ENCODE results near the gene GMPR2. TPM values are rescaled to one million over a fixed set of nuclear protein-coding genes. Genes with fewer than 3 reads are reported as not detected.

Gene GMPR2
- total RNA-seq, 1 donor from 2014 or later: 98.4 TPM

GRCh38 chr14:24274101-24274543 is 41.4 kb downstream of the GMPR2 start:
- peaks cover 15% of the 10 kb centered on the region for H3K4me1 Mint-ChIP-seq
- no peak for DNase-seq (ENCODE audit: low spot score)
- peaks cover 8% of the 10 kb centered on the region for H3K79me2 ChIP-seq (ENCODE audit: low read depth)
- H4K20me1 ChIP-seq (ENCODE audit: low read depth): no peaks in the 10 kb centered on the region
- peaks cover 6% of the 10 kb centered on the region for H3K27me3 Mint-ChIP-seq (ENCODE audit: insufficient read depth, low read depth)
- H3K4me3 ChIP-seq: no peak overlapping the region
- H3K27ac ChIP-seq: no peak overlapping the region
- TF ChIP-seq, protein P1, sequence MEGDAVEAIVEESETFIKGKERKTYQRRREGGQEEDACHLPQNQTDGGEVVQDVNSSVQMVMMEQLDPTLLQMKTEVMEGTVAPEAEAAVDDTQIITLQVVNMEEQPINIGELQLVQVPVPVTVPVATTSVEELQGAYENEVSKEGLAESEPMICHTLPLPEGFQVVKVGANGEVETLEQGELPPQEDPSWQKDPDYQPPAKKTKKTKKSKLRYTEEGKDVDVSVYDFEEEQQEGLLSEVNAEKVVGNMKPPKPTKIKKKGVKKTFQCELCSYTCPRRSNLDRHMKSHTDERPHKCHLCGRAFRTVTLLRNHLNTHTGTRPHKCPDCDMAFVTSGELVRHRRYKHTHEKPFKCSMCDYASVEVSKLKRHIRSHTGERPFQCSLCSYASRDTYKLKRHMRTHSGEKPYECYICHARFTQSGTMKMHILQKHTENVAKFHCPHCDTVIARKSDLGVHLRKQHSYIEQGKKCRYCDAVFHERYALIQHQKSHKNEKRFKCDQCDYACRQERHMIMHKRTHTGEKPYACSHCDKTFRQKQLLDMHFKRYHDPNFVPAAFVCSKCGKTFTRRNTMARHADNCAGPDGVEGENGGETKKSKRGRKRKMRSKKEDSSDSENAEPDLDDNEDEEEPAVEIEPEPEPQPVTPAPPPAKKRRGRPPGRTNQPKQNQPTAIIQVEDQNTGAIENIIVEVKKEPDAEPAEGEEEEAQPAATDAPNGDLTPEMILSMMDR (IDR thresholded peaks at IDR 0.05): no peak
- TF ChIP-seq EZH2 (IDR thresholded peaks at IDR 0.05) (no peak), EZH2phosphoT487 (IDR thresholded peaks at IDR 0.05) (no peak)
- no peak overlapping the region for H3K27ac Mint-ChIP-seq
- no peak overlapping the region for H3K4me2 ChIP-seq
- no peak overlapping the region for H3K9ac ChIP-seq
- H2AFZ ChIP-seq (replicated peaks): no peak overlapping the region
- no peaks in the 10 kb centered on the region for H3K27me3 ChIP-seq
- peaks cover 2% of the 10 kb centered on the region for H3K36me3 Mint-ChIP-seq
- H3K9me3 Mint-ChIP-seq: no peaks in the 10 kb centered on the region
- no peak overlapping the region for H3K4me3 Mint-ChIP-seq
- H3K4me1 ChIP-seq: peaks cover 6% of the 10 kb centered on the region
- H3K9me3 ChIP-seq (ENCODE audit: low read depth): no peaks in the 10 kb centered on the region
- no peaks in the 10 kb centered on the region for H3K36me3 ChIP-seq
- peaks cover 10% of the 10 kb centered on the region for H3F3A ChIP-seq (ENCODE audit: low read depth)

- H3K4me3 Mint-ChIP-seq: no peak overlapping the region
- H2AFZ ChIP-seq (replicated peaks): no peak overlapping the region
- H3K4me1 Mint-ChIP-seq: peaks cover 8% of the 10 kb centered on the region
- no peaks in the 10 kb centered on the region for H3K27me3 ChIP-seq
- H3K27ac Mint-ChIP-seq: no peak overlapping the region
- peaks cover 2% of the 10 kb centered on the region for H3K4me1 ChIP-seq
- H3K9me3 Mint-ChIP-seq: no peaks in the 10 kb centered on the region
- H3K36me3 Mint-ChIP-seq: peaks cover 2% of the 10 kb centered on the region
- TF ChIP-seq EZH2phosphoT487 (IDR thresholded peaks at IDR 0.05) (no peak), EZH2 (IDR thresholded peaks at IDR 0.05) (no peak)
- TF ChIP-seq, protein P1 (IDR thresholded peaks at IDR 0.05): no peak
- H3K36me3 ChIP-seq: no peaks in the 10 kb centered on the region
- no peak overlapping the region for H3K9ac ChIP-seq
- no peak overlapping the region for H3K4me2 ChIP-seq
- DNase-seq (ENCODE audit: low spot score): no peak
- peaks cover 8% of the 10 kb centered on the region for H3K79me2 ChIP-seq (ENCODE audit: low read depth)
- no peak overlapping the region for H3K4me3 ChIP-seq
- peaks cover 2% of the 10 kb centered on the region for H3K27me3 Mint-ChIP-seq (ENCODE audit: insufficient read depth, low read depth)
- no peaks in the 10 kb centered on the region for H3K9me3 ChIP-seq (ENCODE audit: low read depth)
- H3K27ac ChIP-seq: no peak overlapping the region
- no peaks in the 10 kb centered on the region for H3F3A ChIP-seq (ENCODE audit: low read depth)
- no peaks in the 10 kb centered on the region for H4K20me1 ChIP-seq (ENCODE audit: low read depth)
Measured at GRCh38 chr14:24277071-24277470, 44.3 kb downstream of the GMPR2 start.

DNA sequence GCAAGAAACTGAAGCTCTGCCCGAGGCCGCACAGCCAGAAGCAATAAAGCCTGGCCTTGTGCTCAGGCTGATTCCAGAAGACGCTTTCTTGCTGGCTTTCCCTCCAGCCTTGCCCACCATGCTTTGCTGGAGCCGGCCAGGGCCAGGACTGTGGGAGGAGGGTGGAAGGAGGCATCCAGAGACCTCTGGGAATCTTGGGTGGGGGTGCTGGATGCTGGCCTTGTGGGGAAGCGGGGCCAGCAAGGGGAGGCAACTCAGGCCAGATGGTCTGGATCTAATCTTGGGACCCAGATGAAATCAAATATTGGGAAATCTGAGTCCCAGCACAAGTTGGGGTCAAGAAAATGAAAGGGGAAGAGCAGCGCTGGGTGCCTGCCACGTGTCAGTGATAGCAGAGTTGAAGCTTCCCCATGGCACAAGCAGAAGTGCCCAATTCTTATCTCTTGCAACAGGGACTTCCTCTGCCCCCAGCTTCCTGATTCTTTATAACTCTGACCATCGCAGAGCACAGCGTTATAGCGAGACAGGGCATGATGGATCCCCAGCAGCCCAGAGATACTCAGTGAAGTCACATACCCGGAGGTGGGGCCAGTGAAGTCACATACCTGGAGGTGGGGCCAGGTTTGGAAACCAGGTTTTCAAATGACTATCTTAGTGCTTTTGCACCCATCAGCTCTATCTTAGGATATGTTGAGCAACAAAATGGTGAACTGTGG is 45.0 kb downstream of the GMPR2 start:
- Mint-ChIP-seq H3K4me3 (no peak overlapping the region), H3K36me3 (peaks cover 2% of the 10 kb centered on the region), H3K9me3 (no peaks in the 10 kb centered on the region), H3K27ac (no peak overlapping the region), H3K27me3 (ENCODE audit: insufficient read depth, low read depth) (peaks cover 2% of the 10 kb centered on the region), H3K4me1 (peaks cover 2% of the 10 kb centered on the region)
- Histone ChIP-seq H3K36me3 (no peaks in the 10 kb centered on the region), H3K4me3 (no peak overlapping the region), H3K79me2 (ENCODE audit: low read depth) (peaks cover under 1% of the 10 kb centered on the region), H3F3A (ENCODE audit: low read depth) (no peaks in the 10 kb centered on the region), H3K27ac (no peak overlapping the region), H2AFZ (replicated peaks) (no peak overlapping the region), H3K4me1 (no peaks in the 10 kb centered on the region), H3K9me3 (ENCODE audit: low read depth) (no peaks in the 10 kb centered on the region), H3K27me3 (no peaks in the 10 kb centered on the region), H4K20me1 (ENCODE audit: low read depth) (no peaks in the 10 kb centered on the region), H3K9ac (no peak overlapping the region), H3K4me2 (no peak overlapping the region)
- no peak for DNase-seq (ENCODE audit: low spot score)
- TF ChIP-seq EZH2phosphoT487 (IDR thresholded peaks at IDR 0.05) (no peak), EZH2 (IDR thresholded peaks at IDR 0.05) (no peak)
- TF ChIP-seq, protein P1 (IDR thresholded peaks at IDR 0.05): no peak
